Hypothalamus (tissue), 51 donors: ENCODE measurements around the gene CSTF2T.
A peak's percentile ranks its signal among the peaks of the same experiment; 100 is the strongest.

Experiments
- DNase-seq, 51 donors: peaks; one replicate each; lab custom pipeline; 2025; lab: John Stamatoyannopoulos, UW

The CSTF2T gene

GRCh38 chr10:51699475-51700227, at the start of gene CSTF2T:
TSS of gene CSTF2T (minus strand) at chr10:51699595. CDS start at chr10:51699549, 46 bp downstream.
- peak; percentile 48 to 99 (median 86) for DNase-seq

GRCh38 chr10:51748959-51749358, 49.6 kb upstream of the CSTF2T start:
- DNase-seq: no peak

- no peak for DNase-seq
Observed at GRCh38 chr10:51747216-51747615, 47.8 kb upstream of the CSTF2T start.

GRCh38 chr10:51745397-51745796, 46.0 kb upstream of the CSTF2T start:
- no peak for DNase-seq

- DNase-seq: no peak
Observed at GRCh38 chr10:51744235-51745000, 45.0 kb upstream of the CSTF2T start.

- DNase-seq: no peak
Observed at GRCh38 chr10:51743146-51743545, 43.8 kb upstream of the CSTF2T start.

- DNase-seq: no peak
Observed at GRCh38 chr10:51733057-51733456, 33.7 kb upstream of the CSTF2T start.

GRCh38 chr10:51729822-51730555, 30.6 kb upstream of the CSTF2T start:
- DNase-seq: no peak

- DNase-seq: no peak
Observed at GRCh38 chr10:51724038-51724437, 24.6 kb upstream of the CSTF2T start.

GRCh38 chr10:51718804-51719291, 19.5 kb upstream of the CSTF2T start:
- DNase-seq: no peak

- no peak for DNase-seq
Observed at GRCh38 chr10:51716981-51717380, 17.6 kb upstream of the CSTF2T start.

GRCh38 chr10:51711519-51711891, 12.1 kb upstream of the CSTF2T start:
- DNase-seq: no peak

GRCh38 chr10:51709324-51709972, 10.1 kb upstream of the CSTF2T start:
- DNase-seq: no peak

GRCh38 chr10:51708609-51709008, 9.2 kb upstream of the CSTF2T start:
- no peak for DNase-seq

GRCh38 chr10:51707821-51708424, 8.5 kb upstream of the CSTF2T start:
- DNase-seq: no peak

GRCh38 chr10:51707392-51707791, 8.0 kb upstream of the CSTF2T start:
- DNase-seq: no peak

GRCh38 chr10:51706225-51706624, 6.8 kb upstream of the CSTF2T start:
- DNase-seq: peak in 11 of 51 donors; percentile 3 to 51 (median 26)

- no peak for DNase-seq
Observed at GRCh38 chr10:51705774-51706173, 6.4 kb upstream of the CSTF2T start.

GRCh38 chr10:51700228-51700817, 928 bp upstream of the CSTF2T start:
- peak in 4 of 51 donors; percentile 3 to 35 (median 12) for DNase-seq

- DNase-seq: peak in 5 of 51 donors; percentile 30 to 62 (median 42)
Observed at GRCh38 chr10:51699145-51699474, 285 bp downstream of the CSTF2T start.
